Esophagus muscularis mucosa (tissue), 4 donors: ENCODE measurements around the gene PAQR7.

Source experiments
- EP300 ChIP-seq: sonication (generic); formaldehyde crosslinking; IDR thresholded peaks from one replicate; pipeline ENCODE4 v1.6.1; 2017; ENCODE audit warnings: antibody characterized with exemption
- POLR2A ChIP-seq: fragments of 450-650 bp; IDR thresholded peaks from one replicate; pipeline ENCODE4 v1.6.1; 2017; ENCODE audit warnings: antibody characterized with exemption, moderate library complexity, mild to moderate bottlenecking, low read depth
- POLR2AphosphoS5 ChIP-seq, 2 donors: sonication (generic); formaldehyde crosslinking; IDR thresholded peaks; one replicate each; pipeline ENCODE4 v1.6.1; 2017; ENCODE audit warnings: antibody characterized with exemption in 2 of 2
- TF ChIP-seq, protein P1 (sequence below), 3 experiments: fragments of 200-600 bp in 2 of 3; fragments of 450-650 bp in 1 of 3; sonication (generic) in 2 of 3; IDR thresholded peaks; one replicate each; pipeline ENCODE4 v1.5.1; 2017 to 2019; ENCODE audit warnings: antibody characterized with exemption in 3 of 3, mild to moderate bottlenecking in 2 of 3, moderate library complexity in 1 of 3

- TF ChIP-seq POLR2A (no peak), POLR2AphosphoS5 (IDR thresholded peaks at IDR 0.05) (no peak), EP300 (no peak)
- TF ChIP-seq, protein P1, sequence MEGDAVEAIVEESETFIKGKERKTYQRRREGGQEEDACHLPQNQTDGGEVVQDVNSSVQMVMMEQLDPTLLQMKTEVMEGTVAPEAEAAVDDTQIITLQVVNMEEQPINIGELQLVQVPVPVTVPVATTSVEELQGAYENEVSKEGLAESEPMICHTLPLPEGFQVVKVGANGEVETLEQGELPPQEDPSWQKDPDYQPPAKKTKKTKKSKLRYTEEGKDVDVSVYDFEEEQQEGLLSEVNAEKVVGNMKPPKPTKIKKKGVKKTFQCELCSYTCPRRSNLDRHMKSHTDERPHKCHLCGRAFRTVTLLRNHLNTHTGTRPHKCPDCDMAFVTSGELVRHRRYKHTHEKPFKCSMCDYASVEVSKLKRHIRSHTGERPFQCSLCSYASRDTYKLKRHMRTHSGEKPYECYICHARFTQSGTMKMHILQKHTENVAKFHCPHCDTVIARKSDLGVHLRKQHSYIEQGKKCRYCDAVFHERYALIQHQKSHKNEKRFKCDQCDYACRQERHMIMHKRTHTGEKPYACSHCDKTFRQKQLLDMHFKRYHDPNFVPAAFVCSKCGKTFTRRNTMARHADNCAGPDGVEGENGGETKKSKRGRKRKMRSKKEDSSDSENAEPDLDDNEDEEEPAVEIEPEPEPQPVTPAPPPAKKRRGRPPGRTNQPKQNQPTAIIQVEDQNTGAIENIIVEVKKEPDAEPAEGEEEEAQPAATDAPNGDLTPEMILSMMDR (IDR thresholded peaks at IDR 0.05), result no peak
Observed at GRCh38 chr1:25821112-25821476, 54.4 kb downstream of the PAQR7 start.
